ENCODE results near the gene ALDH1L2.
"Not testable (repeated sequence)": the region's sequence is repeated elsewhere in the genome, so short reads cannot be mapped to it uniquely, and the experiment has no call there.

Gene ALDH1L2

DNA sequence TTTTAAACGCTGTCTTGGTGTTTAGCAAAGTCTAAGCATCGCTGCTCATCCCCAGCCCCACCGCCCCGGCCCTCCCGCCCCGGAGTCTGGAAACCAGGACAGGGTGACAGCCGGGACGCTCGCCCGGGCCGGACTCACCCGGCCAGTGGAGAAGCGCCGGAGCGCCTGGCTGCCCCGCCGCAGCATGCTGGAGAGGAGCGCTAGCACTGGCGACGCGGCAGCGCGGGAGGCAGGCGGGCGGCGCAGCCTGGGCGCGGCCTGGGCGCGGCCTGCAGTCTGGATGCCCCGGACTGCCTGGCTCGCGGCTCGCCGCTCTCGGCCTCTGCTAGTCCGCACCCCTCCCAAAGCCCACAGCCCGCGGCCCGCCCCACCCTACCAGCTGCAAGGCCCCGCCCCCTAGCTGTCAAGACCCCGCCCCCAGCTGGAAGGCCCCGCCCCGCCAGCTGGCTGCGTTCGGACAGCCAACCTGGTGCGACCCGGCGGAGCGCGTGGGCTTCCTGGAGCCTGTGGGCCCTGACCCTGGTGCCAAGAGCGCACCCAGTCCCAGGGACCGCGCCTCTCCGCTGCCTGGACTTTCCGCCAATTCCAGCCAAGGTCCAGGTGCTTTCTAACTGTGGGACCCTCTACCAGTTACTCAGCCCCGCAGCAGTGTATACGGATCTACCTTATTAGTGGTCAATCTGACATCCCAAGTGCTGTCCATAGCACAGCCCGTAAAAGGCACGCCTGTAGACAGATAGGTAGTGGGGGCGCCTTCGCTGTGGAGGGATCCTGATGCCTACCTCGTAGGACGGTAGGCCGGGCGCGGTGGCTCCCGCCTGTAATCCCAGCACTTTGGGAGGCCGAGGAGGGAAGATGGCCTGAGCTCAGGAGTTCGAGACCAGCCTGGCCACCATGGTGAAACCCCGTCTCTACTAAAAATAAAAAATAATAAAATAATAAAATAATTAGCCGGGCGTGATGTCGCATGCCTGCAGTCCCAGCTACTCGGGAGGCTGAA is at the start of gene ALDH1L2:
Gene ALDH1L2 (minus strand): TSS at position 208 of the 1,000 bp plus-strand sequence. CDS start 22 bp downstream, at position 186.
- peak; percentile 42 for DNase-seq (ENCODE audit: low spot score)

DNA sequence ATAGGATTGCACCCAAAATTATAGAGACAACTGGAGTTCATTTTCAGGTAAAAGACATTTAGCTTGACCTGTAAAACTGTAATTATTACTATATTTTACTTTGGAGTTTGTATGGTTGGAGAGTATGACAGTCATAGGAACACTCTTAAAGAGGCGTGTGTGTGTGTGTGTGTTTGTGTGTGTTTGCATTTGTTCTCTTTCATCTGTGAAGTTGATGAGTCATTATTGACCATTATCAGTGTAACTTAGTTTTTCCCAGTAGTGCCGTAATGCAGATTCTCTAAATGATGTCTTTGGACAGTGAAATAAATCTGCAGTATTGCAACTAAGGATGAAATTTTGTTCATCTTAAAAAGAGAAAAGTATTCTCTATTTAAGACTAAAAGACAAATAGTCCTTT is 36.3 kb upstream of the ALDH1L2 start:
- no peak for DNase-seq (ENCODE audit: low spot score)

DNA sequence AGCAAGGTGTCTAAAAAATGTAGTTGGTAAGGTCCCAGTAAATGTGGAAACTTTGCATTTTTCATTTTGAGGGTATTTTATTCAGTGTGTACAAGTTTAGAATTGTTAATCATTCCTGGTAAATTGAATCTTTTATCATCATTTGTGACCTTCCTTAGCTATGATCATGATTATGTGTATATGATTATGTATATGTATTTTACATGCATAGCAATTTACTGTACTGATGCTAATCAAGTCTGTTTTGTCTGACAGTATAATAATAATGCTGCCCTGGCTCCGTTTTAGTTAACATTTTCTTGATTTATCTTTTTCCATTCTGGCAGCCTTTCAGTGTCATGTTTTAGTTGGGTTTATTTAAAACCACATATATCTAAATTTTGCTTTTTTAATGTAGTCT is 32.7 kb upstream of the ALDH1L2 start:
- no peak for DNase-seq (ENCODE audit: low spot score)

GRCh38 chr12:105113094-105113493 is 28.8 kb upstream of the ALDH1L2 start:
- no peak for DNase-seq (ENCODE audit: low spot score)

- peak; percentile 17 for DNase-seq (ENCODE audit: low spot score)
Measured at GRCh38 chr12:105110851-105111250, 26.6 kb upstream of the ALDH1L2 start.

- peak; percentile 81 for DNase-seq (ENCODE audit: low spot score)
Measured at GRCh38 chr12:105109465-105110212, 25.4 kb upstream of the ALDH1L2 start.

DNA sequence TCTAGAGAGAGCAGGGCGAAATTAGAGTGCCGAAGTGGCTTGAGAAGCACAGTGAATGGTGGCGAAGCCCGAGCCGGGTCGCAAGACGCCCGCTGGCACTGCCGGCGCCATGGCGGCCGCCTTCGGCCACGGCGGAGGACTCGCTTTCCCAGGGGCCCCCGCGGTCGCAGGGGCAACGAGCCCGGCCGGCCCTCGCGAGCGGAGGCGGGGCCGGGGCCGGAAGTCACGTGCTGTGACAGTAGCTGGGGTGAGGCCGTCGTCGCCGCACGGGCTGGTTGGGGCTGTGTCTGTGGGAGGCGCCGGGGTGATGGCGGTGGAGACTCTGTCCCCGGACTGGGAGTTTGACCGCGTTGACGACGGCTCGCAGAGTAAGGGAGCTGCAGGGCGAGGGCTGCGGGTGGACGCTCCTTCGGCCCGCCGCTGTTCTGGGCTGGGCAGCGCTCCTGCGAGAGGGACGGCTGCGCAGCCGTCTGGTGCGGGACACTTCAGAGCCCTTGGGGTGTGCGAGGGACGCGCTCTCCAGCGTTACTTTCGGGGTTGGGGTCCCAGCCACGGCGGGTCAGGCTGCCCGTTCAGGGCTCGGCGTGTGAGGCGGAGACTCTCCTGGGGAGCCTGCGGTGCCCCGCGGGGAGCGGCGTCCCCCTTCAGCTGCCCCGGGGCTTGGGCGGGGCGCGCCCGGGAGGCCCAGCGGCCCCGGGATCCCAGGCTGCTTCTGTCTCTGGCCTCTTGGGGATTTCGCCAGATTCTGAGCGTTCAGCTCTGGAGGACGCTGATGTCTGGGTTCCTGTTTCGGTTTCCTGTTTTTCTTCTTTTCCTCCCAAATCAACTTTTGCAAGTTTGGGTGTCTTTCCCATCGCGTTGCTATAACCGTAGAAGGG is 23.5 kb upstream of the ALDH1L2 start, which contains the start of gene WASHC4:
Gene WASHC4 (plus strand): TSS at position 238 of the 878 bp plus-strand sequence. CDS start 70 bp downstream, at position 308.
- DNase-seq (ENCODE audit: low spot score): peak; percentile 90

GRCh38 chr12:105107171-105107493 is 22.9 kb upstream of the ALDH1L2 start:
- peak; percentile 55 for DNase-seq (ENCODE audit: low spot score)

DNA sequence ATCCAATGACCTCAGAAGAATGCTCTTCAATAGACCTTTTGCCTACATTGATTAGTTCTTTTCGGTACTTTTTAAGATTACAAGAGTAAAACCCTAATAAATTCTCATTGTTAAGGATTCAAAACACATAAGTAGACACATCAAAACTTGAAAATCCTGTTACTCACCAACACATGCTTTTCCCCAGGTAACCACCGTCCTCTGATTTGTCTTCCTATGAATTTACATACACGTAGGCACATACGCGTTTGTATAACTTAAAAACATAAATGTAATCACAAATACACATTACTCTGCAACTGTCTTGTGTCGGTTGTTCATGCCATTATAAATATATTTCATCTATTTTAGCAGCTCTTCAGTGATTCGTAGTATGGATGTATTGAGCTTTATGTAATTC is 22.4 kb upstream of the ALDH1L2 start:
- DNase-seq (ENCODE audit: low spot score): no peak

DNA sequence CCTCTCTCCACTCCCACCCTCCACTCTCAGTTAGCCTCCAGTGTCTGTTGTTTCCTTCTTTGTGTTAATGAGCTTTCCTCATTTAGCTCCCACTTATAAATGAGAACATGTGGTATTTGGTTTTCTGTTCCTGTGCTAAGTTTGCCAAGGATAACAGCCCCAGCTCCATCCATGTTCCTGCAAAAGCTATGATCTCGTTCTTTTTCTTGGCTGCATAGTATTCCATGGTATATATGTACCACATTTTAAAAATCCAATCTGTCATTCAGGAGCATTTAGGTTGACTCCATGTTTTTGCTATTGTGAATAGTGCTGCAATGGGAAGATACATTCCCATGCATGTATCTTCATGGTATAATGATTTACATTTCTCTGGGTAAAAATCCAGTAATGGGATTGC is 20.5 kb upstream of the ALDH1L2 start:
- no peak for DNase-seq (ENCODE audit: low spot score)

- DNase-seq (ENCODE audit: low spot score): no peak
Measured at GRCh38 chr12:105102673-105103072, 18.4 kb upstream of the ALDH1L2 start.

GRCh38 chr12:105100998-105101397 is 16.7 kb upstream of the ALDH1L2 start:
- peak; percentile 7 for DNase-seq (ENCODE audit: low spot score)

DNA sequence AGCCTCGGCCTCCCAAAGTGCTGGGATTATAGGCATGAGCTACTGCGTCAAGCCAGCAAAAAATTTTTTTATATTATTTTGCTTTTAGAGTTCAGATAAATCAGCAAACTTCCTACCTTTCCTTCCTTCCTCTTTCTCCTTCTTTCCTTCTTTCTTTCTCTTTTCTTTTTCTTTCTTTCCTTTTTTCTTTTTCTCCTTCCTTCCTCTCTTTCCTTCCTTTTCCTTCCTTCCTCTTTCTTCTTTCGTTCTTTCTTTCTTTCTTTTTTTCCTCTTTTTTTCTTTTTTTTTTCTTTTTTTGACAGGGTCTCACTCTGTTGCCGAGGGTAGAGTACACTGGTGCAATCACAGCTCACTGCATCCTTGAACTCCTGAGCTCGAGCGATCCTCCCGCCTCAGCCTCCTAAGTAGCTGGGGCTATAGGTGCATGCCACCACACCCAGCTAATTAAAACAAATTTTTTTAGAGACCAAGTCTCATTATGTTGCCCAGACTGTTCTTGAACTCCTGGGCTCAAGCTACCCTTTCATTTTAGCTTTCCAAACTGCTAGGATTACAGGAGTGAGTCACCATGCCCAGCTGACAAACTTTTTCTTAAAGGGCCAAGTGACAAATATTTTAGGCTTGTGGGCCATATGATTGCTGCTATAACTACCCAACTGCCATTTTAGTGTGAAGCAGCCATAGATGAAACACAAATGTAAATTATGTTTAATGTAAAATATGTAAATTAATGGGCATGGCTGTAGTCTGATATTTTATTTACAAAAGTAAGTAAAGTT is 16.1 kb upstream of the ALDH1L2 start:
- peak; percentile 27 for DNase-seq (ENCODE audit: low spot score)

GRCh38 chr12:105099356-105099755 is 15.1 kb upstream of the ALDH1L2 start:
- no peak for DNase-seq (ENCODE audit: low spot score)

GRCh38 chr12:105095338-105095737 is 11.1 kb upstream of the ALDH1L2 start:
- not testable (repeated sequence) for DNase-seq (ENCODE audit: low spot score)

GRCh38 chr12:105092336-105092735 is 8.1 kb upstream of the ALDH1L2 start:
- no peak for DNase-seq (ENCODE audit: low spot score)

DNA sequence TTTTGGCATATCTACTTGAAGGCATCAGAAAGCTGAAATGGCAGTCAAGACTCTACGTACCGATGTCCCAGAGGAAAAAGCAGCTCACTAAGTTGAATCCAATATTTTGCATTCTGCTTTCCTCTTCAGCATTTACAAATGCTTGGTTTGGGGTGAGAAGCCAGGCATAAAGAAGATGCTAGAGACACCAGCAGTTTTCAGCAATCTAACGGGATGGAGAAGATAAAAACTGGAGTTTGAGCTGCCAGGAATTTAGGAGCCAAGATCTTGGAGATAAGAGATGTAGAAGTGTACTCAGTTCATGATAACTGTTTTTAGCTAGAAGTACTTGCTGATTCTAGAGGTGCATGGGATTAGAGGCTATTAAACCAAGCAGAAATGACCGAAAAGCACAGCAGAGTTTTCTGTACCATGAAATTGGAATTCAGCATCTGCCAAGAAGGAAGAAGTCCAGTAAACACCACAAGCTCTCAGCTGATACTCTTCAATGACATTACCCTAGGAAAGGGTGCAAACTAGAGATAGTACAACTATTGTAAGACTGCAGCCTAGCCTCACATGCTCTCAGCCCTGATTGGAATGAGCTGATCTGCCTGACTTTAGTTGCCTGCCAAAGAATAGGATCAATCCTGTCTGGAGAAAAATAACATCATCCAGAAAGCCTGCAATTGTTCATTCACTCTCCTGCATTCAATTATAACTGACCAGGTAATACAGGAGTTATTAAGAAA is 7.4 kb upstream of the ALDH1L2 start:
- DNase-seq (ENCODE audit: low spot score): no peak

DNA sequence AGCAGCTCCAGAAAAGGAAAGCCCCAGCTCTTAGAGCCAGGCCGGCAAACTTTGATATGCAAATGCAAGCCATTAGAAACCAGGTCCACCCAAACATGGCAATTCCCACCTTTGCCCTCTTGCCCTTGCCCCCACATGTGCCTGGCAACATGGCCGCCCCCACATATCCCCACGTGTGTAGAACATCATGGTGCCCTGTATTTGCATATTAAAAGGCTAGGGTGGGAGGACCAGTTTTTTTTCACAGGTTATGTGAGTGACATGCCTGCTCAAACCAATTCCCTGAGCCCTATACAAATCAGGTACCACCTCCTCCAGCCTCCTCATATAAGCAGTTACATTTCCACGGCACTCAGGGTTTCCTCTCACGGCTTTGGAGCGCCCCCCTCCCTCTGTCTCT is 6.1 kb upstream of the ALDH1L2 start:
- DNase-seq (ENCODE audit: low spot score): no peak

- no peak for DNase-seq (ENCODE audit: low spot score)
Measured at GRCh38 chr12:105089817-105090216, 5.6 kb upstream of the ALDH1L2 start.

GRCh38 chr12:105085501-105085900 is 1.2 kb upstream of the ALDH1L2 start:
- DNase-seq (ENCODE audit: low spot score): no peak
